GM18519 (cell line): Measurements from ENCODE around the gene APEH.

Source experiments
- ATAC-seq: cut with Tn5 transposase; IDR thresholded peaks from one replicate; pipeline ENCODE4 v1.9.1; 2021; ENCODE audit warnings: mild to moderate bottlenecking, moderate library complexity; ENCODE audit not compliant: unreplicated experiment, low FRiP score

APEH gene

DNA sequence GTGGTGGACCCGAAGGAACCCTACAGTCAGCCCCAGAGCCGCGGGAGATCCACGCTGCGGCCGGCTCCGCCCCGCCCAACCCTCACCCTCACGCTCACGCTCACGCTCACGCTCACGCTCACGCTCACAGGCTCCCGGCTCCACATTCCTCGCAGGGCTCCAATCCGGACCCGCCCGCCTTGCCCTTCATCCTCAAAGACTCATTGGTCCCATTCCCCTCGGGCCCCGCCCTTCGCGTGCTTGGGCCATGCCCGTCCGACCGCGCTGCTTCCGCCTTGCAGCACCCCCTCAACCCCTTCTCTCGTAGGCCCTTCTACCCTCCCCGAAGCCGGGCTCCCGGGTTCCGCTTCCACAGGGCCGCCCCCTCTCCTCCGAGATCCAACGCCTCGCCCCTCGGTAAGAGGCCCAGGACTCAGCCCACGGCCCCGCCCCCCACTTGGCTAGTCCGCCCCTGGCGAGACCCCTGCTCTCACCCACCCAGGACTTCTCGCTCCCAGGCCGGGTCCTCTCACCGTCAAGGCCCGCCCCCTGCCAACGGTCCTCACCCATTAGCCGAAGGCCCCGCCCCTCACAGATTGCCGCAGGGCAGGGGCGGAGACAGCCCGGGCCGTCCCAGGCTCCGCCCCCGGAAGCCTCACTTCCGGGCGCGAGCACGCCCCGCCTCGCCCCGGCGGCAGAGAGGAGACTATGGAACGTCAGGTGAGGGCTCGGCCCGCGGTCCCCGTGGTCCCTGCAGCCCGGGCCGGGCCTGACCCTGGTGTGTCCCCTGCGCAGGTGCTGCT is at the start of gene APEH:
TSS of gene APEH (plus strand) at position 637 of the 782 bp plus-strand sequence. CDS start at position 688, 51 bp downstream.
- peak; percentile 58 for ATAC-seq

DNA sequence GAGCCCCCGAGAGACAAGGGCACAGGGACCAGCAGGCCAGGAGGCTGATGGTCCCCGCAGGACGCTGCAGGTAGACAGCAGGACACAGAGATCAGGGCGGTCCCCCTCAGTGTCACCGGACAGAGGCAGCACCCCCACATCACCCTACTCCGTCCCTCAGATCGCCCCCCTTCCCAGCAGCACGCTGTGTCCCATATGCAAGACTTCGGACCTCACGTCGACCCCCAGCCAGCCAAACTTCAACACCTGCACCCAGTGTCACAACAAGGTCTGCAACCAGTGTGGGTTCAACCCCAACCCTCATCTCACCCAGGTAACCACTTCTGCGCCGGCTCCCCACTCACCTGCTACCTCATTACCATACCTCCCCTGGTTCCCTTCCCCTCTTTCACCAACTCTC is 49.1 kb upstream of the APEH start:
- no peak for ATAC-seq

DNA sequence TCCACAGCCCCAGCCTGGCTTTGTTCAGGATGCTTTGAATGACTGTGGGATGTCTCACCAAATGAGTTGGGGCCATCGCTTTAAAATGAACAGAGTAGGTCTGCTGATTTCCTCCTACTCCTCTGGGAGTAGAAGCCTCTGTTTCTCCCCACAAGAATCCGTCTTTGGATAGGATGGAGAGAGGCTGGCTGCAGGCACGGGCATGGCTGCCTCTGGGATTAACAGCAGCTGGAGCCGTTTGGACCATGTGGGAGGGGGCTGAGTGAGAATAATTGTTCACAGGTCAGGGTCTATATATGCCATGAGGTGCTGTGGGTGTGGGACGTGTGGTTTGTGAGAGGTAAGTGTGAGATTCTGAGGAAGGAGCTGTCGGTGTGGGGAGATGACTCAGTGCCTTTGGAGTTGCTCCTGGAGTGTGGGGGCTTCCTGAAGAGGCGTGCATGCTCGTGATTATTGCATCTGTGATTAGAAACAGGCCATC is 48.0 kb upstream of the APEH start:
- no peak for ATAC-seq

DNA sequence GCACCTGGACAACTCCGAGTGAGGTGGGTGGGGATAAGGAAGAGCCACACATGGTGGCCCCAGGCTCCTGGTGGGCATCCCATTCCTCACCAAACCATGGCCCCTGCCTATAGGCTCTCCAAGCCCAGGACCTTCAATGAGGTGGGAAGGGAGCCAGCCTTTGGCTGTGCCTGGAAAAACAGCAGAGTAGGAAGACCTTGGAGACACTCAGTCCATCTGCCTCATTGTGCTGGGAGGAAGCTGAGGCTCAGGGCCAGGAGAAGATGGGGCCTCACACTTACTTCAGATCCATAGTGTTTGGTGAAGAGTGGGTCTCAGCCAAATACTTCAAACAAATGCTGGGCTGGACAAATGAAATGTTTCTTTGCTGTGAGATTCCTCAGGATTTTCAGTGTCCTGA is 47.4 kb upstream of the APEH start:
- ATAC-seq: no peak

DNA sequence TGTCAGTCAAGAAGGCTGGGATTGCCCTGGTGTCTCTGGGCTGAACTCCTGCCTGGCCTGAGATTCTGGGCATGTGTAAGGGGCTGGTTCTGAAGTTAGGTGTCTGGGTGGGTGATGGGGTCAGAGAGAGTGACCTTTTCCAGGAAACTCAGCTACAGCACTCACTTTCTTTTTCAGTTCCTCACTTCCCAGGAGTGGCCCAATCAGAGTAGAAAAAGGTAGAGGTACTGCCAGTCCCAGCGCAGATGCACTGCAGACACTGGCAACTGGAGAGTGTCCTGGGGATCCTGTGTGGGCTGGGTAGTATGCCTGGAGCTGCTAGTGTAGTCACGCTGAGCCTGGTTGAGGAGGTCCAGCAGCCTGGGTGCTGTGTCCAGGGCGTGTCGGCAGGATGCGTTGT is 46.5 kb upstream of the APEH start:
- no peak for ATAC-seq

DNA sequence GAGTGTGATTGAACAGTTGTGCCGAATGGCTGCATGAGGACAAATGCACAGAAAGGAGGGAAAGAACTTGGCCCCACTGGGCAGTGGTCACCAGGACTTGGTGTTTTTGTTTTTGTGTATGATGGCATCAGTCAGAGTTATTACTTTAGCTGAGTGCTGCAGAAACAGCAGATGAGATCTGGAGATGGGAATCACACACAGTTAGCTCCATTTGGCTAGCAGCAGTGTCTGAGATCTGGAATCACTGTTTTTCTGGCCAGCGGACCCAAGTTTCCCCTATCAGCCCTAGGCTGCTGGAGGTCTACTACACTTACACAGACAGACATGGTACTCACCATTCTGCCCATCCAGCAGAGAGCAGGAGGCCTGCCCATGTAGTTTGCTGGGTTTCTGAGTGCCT is 45.9 kb upstream of the APEH start:
- no peak for ATAC-seq

DNA sequence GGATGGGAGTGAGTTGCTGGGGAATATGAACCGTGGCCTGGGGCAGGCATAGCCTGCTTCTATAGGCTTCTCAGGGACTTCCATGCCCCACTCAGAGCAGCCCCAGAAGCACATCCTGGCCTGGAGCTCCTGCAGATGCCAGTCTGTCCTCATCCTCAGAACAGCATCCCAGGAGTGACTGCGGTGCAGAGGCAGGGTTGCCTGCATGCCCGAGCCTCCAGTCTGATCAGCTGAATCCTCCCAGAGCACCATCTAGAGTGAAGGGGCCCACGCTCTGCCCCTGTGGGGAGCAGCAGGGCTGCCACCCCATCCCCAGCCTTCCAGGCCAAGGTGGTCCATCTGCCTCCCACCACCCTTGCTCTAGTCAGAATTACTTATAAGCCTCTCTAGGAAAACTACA is 44.7 kb upstream of the APEH start:
- no peak for ATAC-seq

DNA sequence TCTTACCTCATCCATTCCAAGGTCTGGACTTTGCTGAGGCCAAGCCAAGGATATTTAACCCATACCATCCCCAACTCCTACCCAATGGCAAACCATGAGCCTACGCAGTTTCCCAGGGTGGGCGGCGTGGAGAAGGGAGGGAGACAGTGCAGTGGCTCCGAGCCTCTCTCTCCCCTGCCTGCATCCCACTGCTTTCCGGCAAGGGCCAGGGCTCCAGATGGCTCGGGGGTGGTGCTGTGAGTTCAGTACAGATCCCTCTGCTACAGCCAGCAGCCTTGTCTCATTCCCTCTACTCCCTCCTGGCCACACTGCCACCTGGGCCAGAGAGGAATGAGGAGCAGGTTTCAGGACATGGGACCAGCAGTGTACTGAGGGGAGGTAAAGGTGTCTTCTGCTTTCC is 44.3 kb upstream of the APEH start:
- ATAC-seq: no peak

DNA sequence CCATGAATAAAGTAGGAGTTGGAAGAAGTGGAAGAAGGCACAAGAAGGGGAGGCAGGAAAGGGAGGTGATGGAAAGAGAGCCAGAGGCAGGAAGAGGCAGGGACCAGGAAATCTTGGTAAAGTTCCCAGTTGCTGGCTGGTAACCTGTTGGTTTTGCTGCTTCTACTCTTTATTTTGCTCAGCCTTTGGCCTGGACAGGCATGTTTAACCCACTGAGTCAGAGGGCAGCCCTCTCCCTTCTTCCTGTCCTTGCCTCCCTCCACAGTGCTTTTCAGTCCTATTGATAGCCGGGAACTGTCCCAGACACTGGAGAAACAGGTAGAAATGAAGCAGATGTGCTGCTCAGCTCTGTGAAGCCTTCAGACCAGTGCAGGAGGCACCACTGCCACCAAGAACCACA is 43.4 kb upstream of the APEH start:
- no peak for ATAC-seq

DNA sequence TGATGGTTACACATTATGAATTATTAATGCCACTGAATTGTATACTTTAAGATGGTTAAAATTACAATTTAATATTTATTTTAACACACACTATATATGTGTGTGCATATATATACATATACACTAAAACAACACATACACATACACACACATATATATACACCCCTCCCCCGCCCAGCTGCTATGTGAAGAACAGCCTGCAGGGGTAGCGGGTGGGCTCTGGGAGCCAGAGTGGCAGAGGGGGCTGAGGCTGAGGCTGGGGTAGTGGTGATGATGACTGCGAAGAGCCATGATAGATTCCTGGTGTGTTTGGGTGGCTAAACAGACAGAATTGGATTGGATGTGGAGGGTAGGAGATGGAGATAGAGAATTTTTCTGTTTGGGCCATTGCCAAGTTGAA is 39.4 kb upstream of the APEH start:
- no peak for ATAC-seq

DNA sequence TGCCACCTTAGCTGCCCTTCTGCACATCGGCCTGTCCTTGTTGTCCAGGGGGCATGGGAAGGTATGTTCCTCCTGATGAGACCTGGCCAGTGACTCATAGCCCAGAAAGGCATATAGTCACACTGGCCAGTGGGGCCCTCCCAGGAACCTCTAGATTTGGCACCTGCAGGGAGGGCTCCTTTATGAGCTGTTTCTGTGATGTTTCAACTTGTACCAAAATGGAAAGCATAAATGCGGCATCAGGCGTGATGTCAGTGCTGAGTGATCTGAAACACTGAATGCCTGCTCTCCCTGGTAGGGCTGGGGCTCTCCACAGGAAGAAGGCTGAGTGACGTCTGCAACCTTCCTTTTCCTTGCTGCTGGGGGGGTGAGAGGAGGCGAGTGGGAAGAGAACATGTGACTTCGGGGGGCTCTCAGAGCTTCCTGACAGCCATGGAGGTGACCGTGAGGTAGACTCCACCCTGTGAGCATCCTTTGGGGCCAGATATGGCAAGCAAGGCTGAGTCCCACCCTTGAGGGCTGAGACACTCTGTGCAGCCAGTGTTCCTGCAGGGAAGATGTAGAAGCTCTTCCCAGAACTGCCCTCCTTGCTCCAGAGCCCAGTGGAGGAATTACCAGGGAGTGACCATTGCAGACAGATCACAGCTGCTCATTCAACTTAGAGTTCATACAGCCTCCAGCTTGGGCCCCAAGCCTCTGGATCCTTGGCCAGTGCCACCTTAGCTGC is 37.1 kb upstream of the APEH start:
- ATAC-seq: no peak

DNA sequence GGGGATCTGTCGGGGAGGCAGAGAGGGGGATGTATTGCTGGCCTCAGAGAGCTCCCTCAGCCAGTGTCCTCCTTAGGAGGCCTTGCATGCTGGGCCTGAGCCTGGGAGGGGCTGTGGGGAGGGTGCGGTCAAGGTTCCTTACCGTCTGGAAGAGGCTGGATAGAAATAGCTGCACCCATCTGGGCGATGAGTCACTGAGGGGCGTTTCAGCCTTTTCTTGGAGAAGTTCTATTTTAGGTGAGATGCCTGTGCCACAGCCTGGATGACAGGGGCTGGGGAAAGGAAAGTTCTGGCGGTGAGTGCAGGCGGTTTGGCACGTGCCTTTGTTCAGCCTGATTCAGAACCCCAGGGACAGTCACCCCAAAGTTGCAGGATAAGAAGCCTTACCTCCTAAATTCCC is 35.7 kb upstream of the APEH start:
- no peak for ATAC-seq

DNA sequence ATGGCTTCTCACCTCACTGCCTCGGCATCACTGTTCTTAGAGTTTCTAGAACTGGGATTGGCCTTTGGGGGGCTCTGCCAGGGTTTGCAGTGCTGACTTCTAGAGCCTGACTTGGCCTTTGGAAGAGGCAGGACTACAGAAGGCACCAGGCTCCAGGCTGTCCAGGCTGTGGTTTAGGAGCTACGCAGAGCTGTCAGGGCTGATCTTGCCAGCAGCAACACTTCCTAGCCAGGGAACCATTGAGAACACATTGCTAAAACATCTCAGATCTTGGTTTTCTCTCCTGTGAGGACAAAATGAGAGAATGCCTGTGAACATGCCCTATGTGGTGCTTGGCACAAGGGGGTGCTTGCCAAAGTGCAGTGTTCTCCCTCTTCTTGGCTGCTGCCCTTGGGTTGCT is 34.6 kb upstream of the APEH start:
- ATAC-seq: no peak

DNA sequence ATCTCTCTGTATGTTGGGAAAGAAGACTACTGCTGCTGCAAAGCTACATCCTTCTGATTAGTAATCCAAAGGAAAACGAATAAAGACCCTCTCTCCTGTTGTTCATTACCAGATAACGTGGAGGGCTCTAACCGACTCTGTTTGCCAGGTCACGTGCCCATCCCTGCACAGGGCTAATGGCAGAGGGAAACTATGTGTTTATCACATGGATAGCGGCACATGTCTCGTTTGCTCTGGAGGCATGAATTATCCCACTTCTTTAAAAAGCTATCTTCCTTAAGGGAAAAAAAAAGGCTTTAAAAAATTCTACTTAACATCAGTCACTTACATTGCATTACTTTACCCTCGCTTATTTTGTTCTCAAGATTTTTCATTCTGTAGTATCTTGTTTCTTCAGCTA is 32.9 kb upstream of the APEH start:
- no peak for ATAC-seq

DNA sequence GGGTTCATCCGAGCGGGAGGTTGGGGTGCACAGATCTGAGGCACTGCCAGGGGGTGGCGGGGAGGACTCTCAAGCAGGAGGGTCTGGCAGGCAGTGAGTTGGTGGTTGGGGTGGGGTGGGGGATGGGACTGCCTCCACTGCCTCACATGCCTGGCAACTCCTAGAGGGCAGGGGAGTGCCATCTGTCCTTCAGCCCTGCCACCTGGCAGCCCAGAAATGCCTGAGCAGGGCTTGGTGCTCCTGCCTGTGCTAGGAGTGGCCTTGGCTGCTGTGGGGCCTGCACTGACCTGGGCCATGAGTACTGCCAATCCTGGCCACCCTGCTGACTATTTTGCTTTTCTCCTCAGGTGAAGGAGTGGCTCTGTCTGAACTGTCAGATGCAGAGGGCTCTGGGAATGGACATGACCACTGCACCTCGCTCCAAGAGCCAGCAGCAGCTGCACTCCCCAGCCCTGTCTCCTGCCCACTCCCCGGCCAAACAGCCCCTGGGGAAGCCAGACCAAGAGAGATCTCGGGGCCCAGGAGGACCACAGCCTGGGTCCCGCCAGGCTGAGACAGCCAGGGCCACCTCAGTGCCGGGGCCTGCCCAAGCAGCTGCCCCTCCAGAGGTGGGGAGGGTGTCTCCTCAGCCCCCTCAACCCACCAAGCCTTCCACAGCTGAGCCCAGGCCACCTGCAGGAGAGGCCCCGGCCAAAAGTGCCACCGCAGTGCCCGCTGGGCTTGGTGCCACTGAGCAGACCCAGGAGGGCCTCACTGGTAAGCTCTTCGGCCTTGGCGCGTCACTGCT is 32.0 kb upstream of the APEH start:
- ATAC-seq: no peak

DNA sequence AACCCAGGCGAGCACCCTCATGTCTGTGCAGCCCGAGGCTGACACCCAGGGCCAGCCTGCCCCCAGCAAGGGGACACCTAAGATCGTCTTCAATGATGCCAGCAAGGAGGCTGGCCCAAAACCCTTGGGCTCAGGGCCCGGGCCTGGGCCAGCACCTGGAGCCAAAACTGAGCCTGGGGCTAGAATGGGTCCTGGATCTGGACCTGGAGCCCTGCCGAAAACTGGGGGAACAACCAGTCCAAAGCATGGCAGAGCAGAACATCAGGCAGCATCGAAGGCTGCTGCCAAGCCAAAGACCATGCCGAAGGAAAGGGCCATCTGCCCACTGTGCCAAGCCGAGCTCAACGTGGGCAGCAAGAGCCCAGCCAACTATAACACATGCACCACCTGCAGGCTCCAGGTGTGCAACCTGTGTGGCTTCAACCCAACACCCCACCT is 31.4 kb upstream of the APEH start:
- no peak for ATAC-seq

DNA sequence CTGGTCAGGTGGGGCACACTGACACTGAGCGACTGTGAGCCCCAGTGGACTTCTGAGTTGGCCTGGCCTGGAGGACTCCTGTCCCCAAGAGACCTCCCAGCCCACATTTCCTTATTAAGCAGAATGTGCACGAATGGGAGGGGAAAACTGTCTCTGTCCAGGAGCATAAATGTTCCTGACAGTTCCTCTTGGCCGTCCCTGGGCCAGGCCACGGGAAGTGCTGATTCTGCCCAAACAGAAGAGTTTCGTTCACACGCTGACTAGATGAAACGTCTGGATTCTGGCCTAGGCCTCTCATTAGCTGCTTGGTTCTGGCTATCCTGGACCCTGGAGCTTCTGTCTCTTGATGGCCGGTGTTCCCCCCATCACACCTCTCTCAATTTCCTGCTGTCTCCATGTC is 29.5 kb upstream of the APEH start:
- ATAC-seq: no peak

DNA sequence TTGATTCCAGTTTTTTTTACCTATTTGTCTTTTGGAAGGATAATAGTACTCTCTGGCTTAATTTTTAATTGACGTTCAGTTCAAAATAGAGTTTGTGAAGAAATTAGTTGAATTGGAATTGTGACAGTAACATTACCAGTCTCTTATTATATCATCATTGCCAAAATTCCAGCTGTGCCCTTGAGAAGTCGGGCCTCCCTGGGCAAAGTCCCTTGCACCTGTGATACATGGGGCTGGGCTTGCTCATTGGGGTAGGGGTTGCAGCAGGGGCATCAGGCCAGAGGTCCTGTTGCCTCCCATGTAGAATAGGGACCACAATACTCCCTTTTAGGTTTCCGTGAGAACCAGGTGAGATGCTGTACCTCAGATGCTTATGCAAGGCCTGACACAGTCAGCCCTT is 27.9 kb upstream of the APEH start:
- ATAC-seq: no peak

DNA sequence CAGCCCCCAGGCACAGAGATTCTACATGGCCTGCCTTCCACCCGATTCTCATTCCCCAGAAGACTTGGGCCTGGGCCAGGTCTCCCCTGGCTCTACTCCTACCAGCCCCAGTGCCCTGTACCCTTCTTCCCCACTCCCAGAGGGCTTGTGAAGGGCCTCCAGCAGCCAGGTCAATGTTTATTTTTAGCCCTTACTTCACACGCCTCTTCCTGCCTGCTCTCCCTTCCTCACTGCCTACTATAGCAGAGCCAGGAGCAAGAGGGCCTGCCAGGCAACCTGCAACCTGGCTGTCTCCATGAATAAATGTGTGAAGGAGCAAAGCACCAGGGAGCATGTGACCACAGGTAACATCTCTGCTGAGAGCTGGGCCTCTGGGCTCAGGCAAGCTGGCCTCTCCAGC is 26.4 kb upstream of the APEH start:
- no peak for ATAC-seq

DNA sequence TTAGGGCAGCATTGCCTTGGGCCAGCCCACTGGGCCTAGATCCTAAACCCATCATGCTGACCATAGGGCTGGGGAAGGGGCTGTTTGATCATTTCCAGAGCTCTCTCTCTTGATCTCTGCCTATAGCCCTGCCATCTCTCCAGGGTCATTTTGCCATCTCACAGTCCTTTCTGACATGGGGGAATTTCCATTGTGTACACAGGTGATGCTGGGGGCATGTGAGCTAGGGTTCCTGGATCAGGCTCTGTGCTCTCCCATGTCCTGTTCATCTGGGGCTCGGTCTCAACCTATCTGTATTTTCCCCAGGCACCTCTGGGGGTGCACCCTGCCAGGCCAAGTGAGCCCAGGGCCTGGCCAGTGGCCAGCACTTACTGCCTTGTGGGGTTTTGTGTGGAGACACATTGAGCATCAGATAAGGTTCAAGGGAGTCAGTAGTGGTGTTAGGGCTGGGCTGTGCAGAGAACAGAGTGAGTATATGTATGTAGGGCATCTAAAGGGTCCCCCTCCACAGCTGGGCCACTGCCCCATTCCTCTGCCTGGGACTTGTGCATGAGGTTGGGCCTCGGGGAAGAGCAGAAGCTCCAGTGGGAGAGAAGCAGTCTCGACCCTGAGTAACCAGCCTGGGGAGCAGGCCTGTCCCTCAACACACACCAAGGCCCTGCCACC is 25.7 kb upstream of the APEH start:
- ATAC-seq: no peak

DNA sequence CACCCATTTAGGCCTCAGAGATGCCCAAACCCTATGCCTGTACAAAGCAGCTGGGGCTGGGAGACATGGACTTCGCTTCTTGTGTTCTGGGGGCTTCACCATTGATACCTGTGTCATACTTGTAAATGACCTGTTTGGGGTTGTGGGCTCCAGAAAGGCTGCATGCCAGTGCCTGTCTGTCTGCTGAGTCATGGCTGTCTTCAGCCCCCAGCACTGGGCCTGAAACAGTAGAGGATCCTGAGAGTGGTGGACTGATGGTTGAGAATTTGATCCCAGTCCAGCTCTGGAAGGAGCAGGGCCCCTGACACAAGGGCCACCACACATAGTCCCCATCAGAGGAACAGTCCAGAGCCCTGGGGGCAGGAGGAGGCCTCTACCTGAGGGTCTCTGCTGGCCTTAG is 24.6 kb upstream of the APEH start:
- ATAC-seq: no peak
